Measurements from ENCODE around the gene ZC3H4. TPM values are rescaled to one million over a fixed set of nuclear protein-coding genes. Genes with fewer than 3 reads are reported as not detected.
A peak's percentile ranks its signal among the peaks of the same experiment; 100 is the strongest.

Gene ZC3H4
- total RNA-seq, 6 experiments from 2014 or later = 43.9 to 66.1 (median 55.2) TPM

DNA sequence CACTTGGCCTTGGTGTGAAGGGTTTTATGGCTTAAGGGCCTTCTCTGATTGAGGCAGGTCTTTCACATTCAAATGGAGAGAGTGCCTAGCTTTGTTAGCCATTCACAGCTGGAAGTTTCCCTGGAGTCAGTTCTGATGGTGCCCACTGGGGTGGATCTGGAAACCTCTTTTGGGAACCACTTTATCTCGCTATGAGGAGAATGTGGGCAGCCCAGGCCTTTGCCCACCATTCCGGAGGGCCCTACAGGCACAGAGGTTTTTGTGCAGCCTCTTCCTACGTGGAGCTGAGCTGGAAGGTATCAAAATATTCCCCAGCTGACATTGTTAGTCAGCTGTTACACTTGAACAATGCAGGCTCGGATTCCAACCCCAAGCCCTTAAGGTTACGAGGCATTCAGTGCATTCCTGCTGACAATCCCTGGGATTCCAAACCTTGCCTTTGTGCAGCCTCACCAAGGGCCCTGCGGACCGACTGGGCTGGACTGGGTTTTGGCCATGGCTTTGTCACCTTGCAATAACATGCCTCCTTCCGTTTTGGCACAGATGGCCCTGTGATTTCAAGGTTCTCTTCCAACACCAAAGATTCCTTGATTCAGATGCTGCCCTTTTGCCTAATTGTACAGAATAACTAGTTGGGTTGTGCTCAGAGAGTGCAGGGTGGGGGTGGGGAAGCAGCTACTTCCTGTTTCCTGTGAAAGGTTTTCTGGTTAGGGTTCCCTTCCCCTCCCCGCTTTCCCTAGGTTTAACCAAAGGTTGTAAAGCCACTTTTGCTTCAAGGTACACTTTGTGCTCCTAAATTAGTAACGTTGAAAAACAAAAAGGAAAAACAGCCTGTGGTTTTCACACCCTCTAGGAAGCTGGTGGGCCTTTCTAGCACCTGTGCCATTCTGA, 44.1 kb upstream of the ZC3H4 start:
- peak; percentile 18; the same call in 1 of the 2 replicates for TF ChIP-seq CTCF (IDR thresholded peaks at IDR 0.05)
- Mint-ChIP-seq H3K4me1 (ENCODE audit: low read depth) (peaks cover 56% of the 10 kb centered on the region), H3K36me3 (ENCODE audit: low read depth) (peaks cover 29% of the 10 kb centered on the region), H3K27me3 (ENCODE audit: insufficient read depth) (no peaks in the 10 kb centered on the region; the same call in 1 of the 2 replicates), H3K27ac (peak overlapping the region; percentile 79), H3K9me3 (no peaks in the 10 kb centered on the region), H3K4me3 (no peak overlapping the region)
- DNase-seq = peak; percentile 71

- H3K9me3 Mint-ChIP-seq = no peaks in the 10 kb centered on the region
- peaks cover 33% of the 10 kb centered on the region for H3K36me3 Mint-ChIP-seq (ENCODE audit: low read depth)
- H3K4me3 Mint-ChIP-seq = peak overlapping the region; percentile 28; the same call in 1 of the 2 replicates
- H3K4me1 Mint-ChIP-seq (ENCODE audit: low read depth) = peaks cover 53% of the 10 kb centered on the region
- TF ChIP-seq CTCF (IDR thresholded peaks at IDR 0.05) = no peak
- DNase-seq = no peak
- no peaks in the 10 kb centered on the region; the same call in 1 of the 2 replicates for H3K27me3 Mint-ChIP-seq (ENCODE audit: insufficient read depth)
- H3K27ac Mint-ChIP-seq = peak overlapping the region; percentile 79
Observed at GRCh38 chr19:47156861-47157430, 43.4 kb upstream of the ZC3H4 start.

DNA sequence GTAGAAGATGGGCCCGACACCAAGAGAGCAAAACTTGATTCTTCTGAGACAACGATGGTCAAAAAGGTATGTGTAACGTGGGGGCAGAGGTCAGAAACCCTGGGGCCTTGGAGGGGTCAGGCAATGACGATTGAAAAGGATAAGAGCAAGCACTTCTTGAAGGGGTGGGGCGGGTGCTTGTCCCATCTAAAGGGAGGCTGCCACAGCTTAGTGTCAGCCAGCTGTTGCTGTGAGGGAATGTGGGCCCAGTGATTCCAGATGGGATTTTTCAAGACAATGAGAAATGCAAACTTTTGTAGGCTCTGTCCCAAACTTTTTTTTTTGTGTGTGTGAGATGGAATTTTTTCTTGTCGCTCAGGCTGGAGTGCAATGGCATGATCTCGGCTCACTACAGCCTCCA, 41.6 kb upstream of the ZC3H4 start:
- no peak for TF ChIP-seq CTCF (IDR thresholded peaks at IDR 0.05)

DNA sequence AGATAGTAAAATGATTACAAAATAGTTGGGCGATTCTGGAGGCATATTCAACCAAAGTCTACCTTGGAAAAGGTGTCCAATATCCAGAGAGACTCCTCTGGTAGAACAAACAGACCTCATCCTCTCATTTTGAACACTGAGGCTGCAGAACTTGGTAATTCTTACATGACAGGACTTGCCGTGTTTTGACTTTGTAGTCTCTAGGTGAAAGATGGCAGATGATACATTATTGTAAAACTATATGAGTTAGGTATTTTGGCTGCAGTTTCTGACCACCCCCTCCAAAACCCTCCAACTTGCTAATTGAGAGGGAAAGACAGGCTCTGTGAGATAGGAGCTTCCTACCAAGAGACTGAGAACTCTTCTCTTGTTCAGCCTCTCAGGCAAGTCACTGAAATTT, 39.7 kb upstream of the ZC3H4 start:
- no peak overlapping the region for H3K27ac Mint-ChIP-seq
- H3K36me3 Mint-ChIP-seq (ENCODE audit: low read depth) = peaks cover 36% of the 10 kb centered on the region
- H3K27me3 Mint-ChIP-seq (ENCODE audit: insufficient read depth) = no peaks in the 10 kb centered on the region; the same call in 1 of the 2 replicates
- peaks cover 33% of the 10 kb centered on the region for H3K4me1 Mint-ChIP-seq (ENCODE audit: low read depth)
- no peak overlapping the region for H3K4me3 Mint-ChIP-seq
- TF ChIP-seq CTCF (IDR thresholded peaks at IDR 0.05) = no peak
- H3K9me3 Mint-ChIP-seq = no peaks in the 10 kb centered on the region
- DNase-seq = no peak

More for the DNA sequence above, 41.6 kb upstream of the ZC3H4 start:
- DNase-seq = no peak
- Mint-ChIP-seq H3K27ac (peak overlapping the region; percentile 59), H3K4me1 (ENCODE audit: low read depth) (peaks cover 45% of the 10 kb centered on the region), H3K36me3 (ENCODE audit: low read depth) (peaks cover 40% of the 10 kb centered on the region), H3K27me3 (ENCODE audit: insufficient read depth) (no peaks in the 10 kb centered on the region; the same call in 1 of the 2 replicates), H3K4me3 (no peak overlapping the region), H3K9me3 (no peaks in the 10 kb centered on the region)

DNA sequence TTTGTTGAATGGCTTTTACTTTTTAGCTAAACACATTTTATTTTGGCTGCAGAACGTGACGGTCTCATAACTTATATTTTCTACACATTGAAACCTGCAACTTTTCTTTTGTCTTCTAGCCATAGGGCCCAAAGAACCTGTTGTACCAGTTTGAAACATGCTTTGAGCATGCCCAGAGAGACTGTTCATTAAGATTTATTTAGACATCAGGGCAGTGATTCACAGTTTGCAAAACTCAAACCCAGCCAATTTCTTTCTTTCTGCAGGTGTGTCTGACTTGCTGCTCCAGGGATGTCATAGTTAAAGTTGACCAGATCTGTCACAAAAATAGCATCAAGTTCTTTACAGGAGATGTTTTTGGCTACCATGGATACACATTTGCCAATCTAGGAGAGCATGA, 39.1 kb upstream of the ZC3H4 start:
- Mint-ChIP-seq H3K27ac (peak overlapping the region; percentile 17; the same call in 1 of the 2 replicates), H3K27me3 (ENCODE audit: insufficient read depth) (no peaks in the 10 kb centered on the region)

More for the DNA sequence above, 39.1 kb upstream of the ZC3H4 start:
- no peaks in the 10 kb centered on the region for H3K9me3 Mint-ChIP-seq
- peaks cover 40% of the 10 kb centered on the region for H3K36me3 Mint-ChIP-seq (ENCODE audit: low read depth)
- peaks cover 27% of the 10 kb centered on the region for H3K4me1 Mint-ChIP-seq (ENCODE audit: low read depth)
- no peak for DNase-seq
- no peak for TF ChIP-seq CTCF (IDR thresholded peaks at IDR 0.05)
- H3K4me3 Mint-ChIP-seq = no peak overlapping the region

All from HFFc6 (cell line).